ENCODE data around the gene TCEA2.
"Not testable (repeated sequence)": the region's sequence is repeated elsewhere in the genome, so short reads cannot be mapped to it uniquely, and the experiment has no call there.

The TCEA2 gene

GRCh38 chr20:64116016-64116415, 53.0 kb downstream of the TCEA2 start:
- Histone ChIP-seq H2AFZ (ENCODE audit: low read length) (no peak overlapping the region), H3K36me3 (ENCODE audit: insufficient read depth, low read length) (no peaks in the 10 kb centered on the region), H3K4me2 (ENCODE audit: low read length) (no peak overlapping the region), H3F3A (ENCODE audit: insufficient read depth, low read length) (no peaks in the 10 kb centered on the region), H3K27me3 (ENCODE audit: insufficient read depth, low read length) (no peaks in the 10 kb centered on the region; the same call in 1 of the 2 replicates), H4K20me1 (ENCODE audit: insufficient read depth, low read length) (no peaks in the 10 kb centered on the region), H3K9me3 (ENCODE audit: low read length) (no peaks in the 10 kb centered on the region), H3K9me2 (ENCODE audit: low read depth, low read length) (no peaks in the 10 kb centered on the region), H3K79me2 (ENCODE audit: insufficient read depth, low read length) (no peaks in the 10 kb centered on the region), H3K4me1 (ENCODE audit: insufficient read depth, low read length, severe bottlenecking) (peaks cover 8% of the 10 kb centered on the region), H3K4me3 (ENCODE audit: low read depth, low read length, poor library complexity, severe bottlenecking) (no peak overlapping the region), H3K9ac (ENCODE audit: low read length) (no peak overlapping the region), H3K27ac (ENCODE audit: low read depth, low read length, poor library complexity, severe bottlenecking) (no peak overlapping the region)
- TF ChIP-seq EZH2 (IDR thresholded peaks at IDR 0.05; ENCODE audit: borderline replicate concordance, low read length) (no peak), CTCF (IDR thresholded peaks at IDR 0.05; ENCODE audit: low read length) (no peak)

- no peak overlapping the region for H3K4me3 ChIP-seq (ENCODE audit: low read depth, low read length, poor library complexity, severe bottlenecking)
- no peak overlapping the region for H2AFZ ChIP-seq (ENCODE audit: low read length)
- no peak for TF ChIP-seq EZH2 (IDR thresholded peaks at IDR 0.05; ENCODE audit: borderline replicate concordance, low read length)
- TF ChIP-seq CTCF (IDR thresholded peaks at IDR 0.05; ENCODE audit: low read length): no peak
- H3K27me3 ChIP-seq (ENCODE audit: insufficient read depth, low read length): no peaks in the 10 kb centered on the region; the same call in 1 of the 2 replicates
- no peak overlapping the region for H3K27ac ChIP-seq (ENCODE audit: low read depth, low read length, poor library complexity, severe bottlenecking)
- H3F3A ChIP-seq (ENCODE audit: insufficient read depth, low read length): no peaks in the 10 kb centered on the region
- no peaks in the 10 kb centered on the region for H4K20me1 ChIP-seq (ENCODE audit: insufficient read depth, low read length)
- H3K9me2 ChIP-seq (ENCODE audit: low read depth, low read length): no peaks in the 10 kb centered on the region
- H3K9me3 ChIP-seq (ENCODE audit: low read length): no peaks in the 10 kb centered on the region
- peaks cover 8% of the 10 kb centered on the region for H3K4me1 ChIP-seq (ENCODE audit: insufficient read depth, low read length, severe bottlenecking)
- H3K4me2 ChIP-seq (ENCODE audit: low read length): no peak overlapping the region
- H3K79me2 ChIP-seq (ENCODE audit: insufficient read depth, low read length): no peaks in the 10 kb centered on the region
- no peaks in the 10 kb centered on the region for H3K36me3 ChIP-seq (ENCODE audit: insufficient read depth, low read length)
- no peak overlapping the region for H3K9ac ChIP-seq (ENCODE audit: low read length)
Measured at GRCh38 chr20:64116541-64117431, 53.8 kb downstream of the TCEA2 start.

- H3K4me3 ChIP-seq (ENCODE audit: low read depth, low read length, poor library complexity, severe bottlenecking); H3K79me2 ChIP-seq (ENCODE audit: insufficient read depth, low read length); H4K20me1 ChIP-seq (ENCODE audit: insufficient read depth, low read length); H3K4me2 ChIP-seq (ENCODE audit: low read length); H3K9me2 ChIP-seq (ENCODE audit: low read depth, low read length); H3K4me1 ChIP-seq (ENCODE audit: insufficient read depth, low read length, severe bottlenecking); H3K9me3 ChIP-seq (ENCODE audit: low read length); H3K27me3 ChIP-seq (ENCODE audit: insufficient read depth, low read length); H3F3A ChIP-seq (ENCODE audit: insufficient read depth, low read length); H2AFZ ChIP-seq (ENCODE audit: low read length); H3K36me3 ChIP-seq (ENCODE audit: insufficient read depth, low read length); H3K9ac ChIP-seq (ENCODE audit: low read length); H3K27ac ChIP-seq (ENCODE audit: low read depth, low read length, poor library complexity, severe bottlenecking): not testable (repeated sequence)
Measured at GRCh38 chr20:64117432-64117777, 54.4 kb downstream of the TCEA2 start.

- Histone ChIP-seq H3K4me2 (ENCODE audit: low read length) (no peak overlapping the region), H2AFZ (ENCODE audit: low read length) (no peak overlapping the region), H3F3A (ENCODE audit: insufficient read depth, low read length) (no peaks in the 10 kb centered on the region), H3K36me3 (ENCODE audit: insufficient read depth, low read length) (no peaks in the 10 kb centered on the region), H3K4me3 (ENCODE audit: low read depth, low read length, poor library complexity, severe bottlenecking) (no peak overlapping the region), H3K9ac (ENCODE audit: low read length) (no peak overlapping the region), H4K20me1 (ENCODE audit: insufficient read depth, low read length) (no peaks in the 10 kb centered on the region), H3K9me2 (ENCODE audit: low read depth, low read length) (no peaks in the 10 kb centered on the region), H3K27me3 (ENCODE audit: insufficient read depth, low read length) (no peaks in the 10 kb centered on the region), H3K9me3 (ENCODE audit: low read length) (no peaks in the 10 kb centered on the region), H3K4me1 (ENCODE audit: insufficient read depth, low read length, severe bottlenecking) (peaks cover 8% of the 10 kb centered on the region), H3K79me2 (ENCODE audit: insufficient read depth, low read length) (no peaks in the 10 kb centered on the region), H3K27ac (ENCODE audit: low read depth, low read length, poor library complexity, severe bottlenecking) (no peak overlapping the region)
- TF ChIP-seq CTCF (IDR thresholded peaks at IDR 0.05; ENCODE audit: low read length) (no peak), EZH2 (IDR thresholded peaks at IDR 0.05; ENCODE audit: borderline replicate concordance, low read length) (no peak)
Measured at GRCh38 chr20:64119301-64119680, 56.3 kb downstream of the TCEA2 start.

Data from OCI-LY1 (cell line).